Upper lobe of right lung (tissue), 1 donor: ENCODE data around the gene DLGAP3. TPM values are rescaled to one million over a fixed set of nuclear protein-coding genes. Genes with fewer than 3 reads are reported as not detected.

Source experiments
- ATAC-seq: fragments of 200-7000 bp; cut with Tn5 transposase; one replicate; pipeline ENCODE4 v1.9.1; 2020; ENCODE audit warnings: mild to moderate bottlenecking, moderate library complexity
- DNase-seq: peaks from one replicate; pipeline ENCODE4 v3.0.0-alpha.2; 2020
- H3K27ac ChIP-seq: fragments of 200-600 bp; one replicate; pipeline ENCODE4 v1.8.0; 2022
- H3K27me3 ChIP-seq: fragments of 200-600 bp; one replicate; pipeline ENCODE4 v1.8.0; 2022; ENCODE audit warnings: mild to moderate bottlenecking
- H3K36me3 ChIP-seq: fragments of 200-600 bp; one replicate; pipeline ENCODE4 v1.8.0; 2022
- H3K4me1 ChIP-seq: fragments of 200-600 bp; one replicate; pipeline ENCODE4 v1.8.0; 2022
- H3K4me3 ChIP-seq: fragments of 200-600 bp; one replicate; pipeline ENCODE4 v1.8.0; 2022; ENCODE audit warnings: mild to moderate bottlenecking
- H3K9me3 ChIP-seq: fragments of 200-600 bp; one replicate; pipeline ENCODE4 v1.8.0; 2022
- CTCF ChIP-seq: fragments of 200-600 bp; IDR thresholded peaks from one replicate; pipeline ENCODE4 v1.8.0; 2022; ENCODE audit warnings: antibody characterized with exemption
- intact Hi-C: fragments of 100-400 bp; cut with DNase I; formaldehyde crosslinking; loops from one replicate; pipeline ENCODE4 v1.11.0; 2022
- total RNA-seq: library from RNA; stranded (reverse); fragmentation: NEBNext Ultra II Directional; extraction: Animal tissue kit (Norgen Biotek cat#: 25700); gene quantifications from one replicate; pipeline ENCODE4 v1.2.1, GENCODE V29; 2021
- donor health status: DM: no; HTN: yes; CAD: no; lungs with severe emphysema.

DLGAP3 gene
- total RNA-seq, 1 donor from 2014 or later = 0.35 TPM

GRCh38 chr1:34850382-34850781 lies 79.1 kb downstream of the DLGAP3 start:
- Histone ChIP-seq H3K27ac (no peak overlapping the region), H3K4me3 (no peak overlapping the region), H3K36me3 (peaks cover 26% of the 10 kb centered on the region), H3K27me3 (no peaks in the 10 kb centered on the region), H3K4me1 (peaks cover 3% of the 10 kb centered on the region), H3K9me3 (no peaks in the 10 kb centered on the region)
- intact Hi-C loops = loop anchor here (5.0 kb wide), 1 partner anchor 58 kb away; the partner anchor contains the start of gene GJA4
- ATAC-seq (no peak), DNase-seq (no peak)
- no peak for TF ChIP-seq CTCF

- Histone ChIP-seq H3K4me1 (peaks cover 17% of the 10 kb centered on the region), H3K27me3 (no peaks in the 10 kb centered on the region), H3K36me3 (peaks cover 4% of the 10 kb centered on the region), H3K9me3 (no peaks in the 10 kb centered on the region), H3K27ac (no peak overlapping the region), H3K4me3 (no peak overlapping the region)
- ATAC-seq (no peak), DNase-seq (no peak)
- no peak for TF ChIP-seq CTCF
- intact Hi-C loops = no loop called here
Observed at GRCh38 chr1:34847094-34847493, 82.4 kb downstream of the DLGAP3 start.

- TF ChIP-seq CTCF = no peak
- Histone ChIP-seq H3K27me3 (no peaks in the 10 kb centered on the region), H3K9me3 (no peaks in the 10 kb centered on the region), H3K4me1 (peaks cover 17% of the 10 kb centered on the region), H3K36me3 (peaks cover 4% of the 10 kb centered on the region), H3K27ac (no peak overlapping the region), H3K4me3 (no peak overlapping the region)
- intact Hi-C loops = no loop called here
- ATAC-seq (no peak), DNase-seq (no peak)
Observed at GRCh38 chr1:34846265-34846664, 83.2 kb downstream of the DLGAP3 start.

- Histone ChIP-seq H3K27me3 (no peaks in the 10 kb centered on the region), H3K36me3 (peaks cover 4% of the 10 kb centered on the region), H3K4me1 (peaks cover 17% of the 10 kb centered on the region), H3K9me3 (no peaks in the 10 kb centered on the region), H3K27ac (no peak overlapping the region), H3K4me3 (no peak overlapping the region)
- intact Hi-C loops = no loop called here
- ATAC-seq = no peak
- no peak for DNase-seq
- no peak for TF ChIP-seq CTCF
Observed at GRCh38 chr1:34845131-34845901, 84.1 kb downstream of the DLGAP3 start.

- no peak overlapping the region for H3K4me3 ChIP-seq
- ATAC-seq = no peak
- no peak for TF ChIP-seq CTCF
- no peak for DNase-seq
- peaks cover 4% of the 10 kb centered on the region for H3K36me3 ChIP-seq
- H3K27me3 ChIP-seq = no peaks in the 10 kb centered on the region
- H3K27ac ChIP-seq = no peak overlapping the region
- no peaks in the 10 kb centered on the region for H3K9me3 ChIP-seq
- intact Hi-C loops = no loop called here
- H3K4me1 ChIP-seq = peaks cover 17% of the 10 kb centered on the region
Observed at GRCh38 chr1:34844252-34844634, 85.2 kb downstream of the DLGAP3 start.
